ENCODE results near the gene LACRT. TPM values are rescaled to one million over a fixed set of nuclear protein-coding genes. Genes with fewer than 3 reads are reported as not detected.
A peak's percentile ranks its signal among the peaks of the same experiment; 100 is the strongest.

The LACRT gene
- polyA plus RNA-seq, 1 donor (not counting 4 experiments of a cell fraction or from before 2014, with no cell fraction given), result not detected

DNA sequence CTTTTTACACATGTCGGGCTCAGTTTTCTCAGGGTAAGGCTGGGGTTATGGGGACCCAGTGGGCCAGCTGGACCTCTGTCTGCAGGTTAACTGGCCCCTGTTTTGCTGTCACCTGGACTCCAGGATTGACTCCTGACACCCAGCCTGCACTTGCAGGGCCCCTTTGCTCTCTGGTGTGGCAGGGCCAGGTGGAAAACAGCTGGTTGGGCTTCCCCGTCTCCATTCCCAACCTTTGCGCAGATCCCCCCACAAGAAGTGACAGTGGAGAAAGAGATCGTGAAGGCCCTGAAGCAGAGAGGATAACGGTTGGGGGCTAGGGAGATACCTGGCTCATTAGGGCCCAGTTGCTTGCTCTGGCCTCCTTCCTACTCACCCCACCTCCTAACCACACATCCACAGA lies 44.7 kb downstream of the LACRT start:
- no peaks in the 10 kb centered on the region for H3K9me1 ChIP-seq (ENCODE audit: control insufficient read depth, extremely low read depth, insufficient read depth, low read length)
- no peak overlapping the region for H3K9ac ChIP-seq (ENCODE audit: control insufficient read depth, extremely low read depth, insufficient read depth, low read length)
- no peak overlapping the region for H3K4me2 ChIP-seq (ENCODE audit: control insufficient read depth, extremely low read depth, insufficient read depth, low read depth, low read length)
- DNase-seq (ENCODE audit: low read depth, low spot score) (no peak), FAIRE-seq (no peak)
- no peaks in the 10 kb centered on the region for H3K79me2 ChIP-seq (ENCODE audit: control insufficient read depth, insufficient read depth, low read length)
- peaks cover 50% of the 10 kb centered on the region for H3K27me3 ChIP-seq (ENCODE audit: control insufficient read depth, extremely low read depth, insufficient read depth, low read length)
- H3K36me3 ChIP-seq (ENCODE audit: control insufficient read depth in 2 of 2, extremely low read depth in 1 of 2, insufficient read depth in 2 of 2, low read length in 2 of 2), result no peaks in the 10 kb centered on the region
- dilution Hi-C loops (cut with MboI; ENCODE audit: extremely low pct_ligation_motif_present, low sequenced_read_pairs), result no loop called here
- H4K20me1 ChIP-seq (ENCODE audit: control insufficient read depth, extremely low read depth, insufficient read depth, low read length), result no peaks in the 10 kb centered on the region
- no peaks in the 10 kb centered on the region for H3K9me3 ChIP-seq (ENCODE audit: control insufficient read depth, low read depth, low read length)
- TF ChIP-seq, protein P1, sequence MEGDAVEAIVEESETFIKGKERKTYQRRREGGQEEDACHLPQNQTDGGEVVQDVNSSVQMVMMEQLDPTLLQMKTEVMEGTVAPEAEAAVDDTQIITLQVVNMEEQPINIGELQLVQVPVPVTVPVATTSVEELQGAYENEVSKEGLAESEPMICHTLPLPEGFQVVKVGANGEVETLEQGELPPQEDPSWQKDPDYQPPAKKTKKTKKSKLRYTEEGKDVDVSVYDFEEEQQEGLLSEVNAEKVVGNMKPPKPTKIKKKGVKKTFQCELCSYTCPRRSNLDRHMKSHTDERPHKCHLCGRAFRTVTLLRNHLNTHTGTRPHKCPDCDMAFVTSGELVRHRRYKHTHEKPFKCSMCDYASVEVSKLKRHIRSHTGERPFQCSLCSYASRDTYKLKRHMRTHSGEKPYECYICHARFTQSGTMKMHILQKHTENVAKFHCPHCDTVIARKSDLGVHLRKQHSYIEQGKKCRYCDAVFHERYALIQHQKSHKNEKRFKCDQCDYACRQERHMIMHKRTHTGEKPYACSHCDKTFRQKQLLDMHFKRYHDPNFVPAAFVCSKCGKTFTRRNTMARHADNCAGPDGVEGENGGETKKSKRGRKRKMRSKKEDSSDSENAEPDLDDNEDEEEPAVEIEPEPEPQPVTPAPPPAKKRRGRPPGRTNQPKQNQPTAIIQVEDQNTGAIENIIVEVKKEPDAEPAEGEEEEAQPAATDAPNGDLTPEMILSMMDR (optimal IDR thresholded peaks at IDR 0.05 in 1 of 3, IDR thresholded peaks at IDR 0.05 in 1 of 3, conservative IDR thresholded peaks at IDR 0.05 in 1 of 3; ENCODE audit: extremely low read depth in 1 of 3, insufficient read depth in 2 of 3, low read length in 3 of 3), result no peak
- no peak for TF ChIP-seq EZH2 (IDR thresholded peaks at IDR 0.05; ENCODE audit: low read length)
- H3K4me1 ChIP-seq (ENCODE audit: control insufficient read depth, extremely low read depth, insufficient read depth, low read length), result no peaks in the 10 kb centered on the region
- no peak overlapping the region for H3K4me3 ChIP-seq (ENCODE audit: control insufficient read depth in 2 of 3, extremely low read depth in 1 of 3, insufficient read depth in 2 of 3, low read depth in 1 of 3, low read length in 3 of 3)
- no peak overlapping the region for H2AFZ ChIP-seq (ENCODE audit: control insufficient read depth, low read length)
- H3K27ac ChIP-seq (ENCODE audit: control insufficient read depth, insufficient read depth, low read length), result no peak overlapping the region

DNA sequence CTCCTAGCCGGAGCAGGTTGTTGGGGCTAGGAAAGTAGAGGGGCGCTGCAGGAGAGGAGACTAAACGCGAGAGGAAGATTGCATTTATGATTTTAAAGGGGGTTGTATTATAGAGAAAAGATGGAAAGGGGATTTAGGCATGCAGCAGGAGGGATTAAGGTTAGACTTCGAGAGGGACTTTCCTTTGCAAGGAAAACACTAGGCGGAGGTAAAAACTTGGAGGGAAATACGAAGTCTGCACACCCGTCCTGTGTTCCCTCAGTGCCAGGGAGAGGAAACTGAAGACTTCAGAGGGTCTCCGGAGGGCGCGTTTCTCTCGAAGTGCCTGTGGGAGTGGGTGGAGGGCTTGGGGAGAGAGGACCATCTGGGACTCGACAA lies 45.8 kb downstream of the LACRT start:
- TF ChIP-seq EZH2 (IDR thresholded peaks at IDR 0.05; ENCODE audit: low read length), result peak; percentile 74
- TF ChIP-seq, protein P1 (optimal IDR thresholded peaks at IDR 0.05 in 1 of 3, IDR thresholded peaks at IDR 0.05 in 1 of 3, conservative IDR thresholded peaks at IDR 0.05 in 1 of 3; ENCODE audit: extremely low read depth in 1 of 3, insufficient read depth in 2 of 3, low read length in 3 of 3), result no peak
- no peaks in the 10 kb centered on the region for H3K9me1 ChIP-seq (ENCODE audit: control insufficient read depth, extremely low read depth, insufficient read depth, low read length)
- no peak overlapping the region for H3K9ac ChIP-seq (ENCODE audit: control insufficient read depth, extremely low read depth, insufficient read depth, low read length)
- H3K27ac ChIP-seq (ENCODE audit: control insufficient read depth, insufficient read depth, low read length), result no peak overlapping the region
- H3K79me2 ChIP-seq (ENCODE audit: control insufficient read depth, insufficient read depth, low read length), result no peaks in the 10 kb centered on the region
- DNase-seq (ENCODE audit: low read depth, low spot score) (no peak), FAIRE-seq (no peak)
- H3K36me3 ChIP-seq (ENCODE audit: control insufficient read depth in 2 of 2, extremely low read depth in 1 of 2, insufficient read depth in 2 of 2, low read length in 2 of 2), result no peaks in the 10 kb centered on the region
- H3K4me3 ChIP-seq (ENCODE audit: control insufficient read depth in 2 of 3, extremely low read depth in 1 of 3, insufficient read depth in 2 of 3, low read depth in 1 of 3, low read length in 3 of 3), result no peak overlapping the region
- H3K4me2 ChIP-seq (ENCODE audit: control insufficient read depth, extremely low read depth, insufficient read depth, low read depth, low read length), result no peak overlapping the region
- no peaks in the 10 kb centered on the region for H3K9me3 ChIP-seq (ENCODE audit: control insufficient read depth, low read depth, low read length)
- dilution Hi-C loops (cut with MboI; ENCODE audit: extremely low pct_ligation_motif_present, low sequenced_read_pairs), result no loop called here
- H3K4me1 ChIP-seq (ENCODE audit: control insufficient read depth, extremely low read depth, insufficient read depth, low read length), result no peaks in the 10 kb centered on the region
- no peak overlapping the region for H2AFZ ChIP-seq (ENCODE audit: control insufficient read depth, low read length)
- H3K27me3 ChIP-seq (ENCODE audit: control insufficient read depth, extremely low read depth, insufficient read depth, low read length), result peaks cover 52% of the 10 kb centered on the region
- no peaks in the 10 kb centered on the region for H4K20me1 ChIP-seq (ENCODE audit: control insufficient read depth, extremely low read depth, insufficient read depth, low read length)

Data from keratinocyte (primary cell).